Caco-2 (cell line): ENCODE measurements around the gene TCF7L2. TPM values are rescaled to one million over a fixed set of nuclear protein-coding genes. Genes with fewer than 3 reads are reported as not detected.
"Not testable (repeated sequence)": the region's sequence is repeated elsewhere in the genome, so short reads cannot be mapped to it uniquely, and the experiment has no call there.

Experiments used
- BruUV-seq: library from RNA; stranded (reverse); fragments of 400-500 nt; replicated peaks from 2 replicates; lab custom pipeline; 2021; lab: Mats Ljungman, UMichigan
- CTCF ChIA-PET: fragments of 300-600 bp; sonication (Branson Sonifier 250); formaldehyde crosslinking; loops from one replicate; lab custom pipeline; 2022; ENCODE audit warnings: antibody characterized with exemption; lab: Charles Lee
- POLR2A ChIA-PET: fragments of 300-600 bp; sonication (Branson Sonifier 250); formaldehyde crosslinking; loops from one replicate; lab custom pipeline; 2022; ENCODE audit warnings: antibody characterized with exemption; lab: Charles Lee
- DNase-seq, 2 experiments: peaks; one replicate each; pipeline versions ENCODE4 v3.0.0 to v3.0.0-alpha.2; 2020 to 2022
- H3K27me3 ChIP-seq: replicated peaks from 2 replicates; pipeline ENCODE4 v1.6.0; 2011; ENCODE audit warnings: low read length; ENCODE audit not compliant: control insufficient read depth, insufficient read depth
- H3K36me3 ChIP-seq: 2 replicates; pipeline ENCODE4 v1.5.1; 2011; ENCODE audit warnings: low read length; ENCODE audit not compliant: control insufficient read depth, insufficient read depth
- H3K4me1 ChIP-seq: fragments of 250-450 bp; sonication (Bioruptor Pico); 2 replicates; pipeline ENCODE4 v1.5.1; 2020; ENCODE audit warnings: mild to moderate bottlenecking
- H3K4me3 ChIP-seq: 2 replicates; pipeline ENCODE4 v1.5.1; 2011; ENCODE audit warnings: low read depth, mild to moderate bottlenecking, control low read depth, low read length
- H3K9me3 ChIP-seq: fragments of 250-450 bp; sonication (Bioruptor Pico); 2 replicates; pipeline ENCODE4 v1.5.1; 2020; ENCODE audit warnings: mild to moderate bottlenecking, moderate library complexity
- H3K27ac Mint-ChIP-seq: one replicate; pipeline ENCODE4 v1.8.0; 2022; ENCODE audit warnings: mixed read lengths; ENCODE audit not compliant: unreplicated experiment
- H3K27me3 Mint-ChIP-seq: one replicate; pipeline ENCODE4 v1.8.0; 2022; ENCODE audit warnings: mixed read lengths; ENCODE audit not compliant: insufficient read depth, unreplicated experiment
- H3K36me3 Mint-ChIP-seq: one replicate; pipeline ENCODE4 v1.8.0; 2022; ENCODE audit warnings: mild to moderate bottlenecking, mixed read lengths; ENCODE audit not compliant: insufficient read depth, unreplicated experiment
- H3K4me1 Mint-ChIP-seq: one replicate; pipeline ENCODE4 v1.8.0; 2022; ENCODE audit warnings: low read depth, mixed read lengths; ENCODE audit not compliant: unreplicated experiment
- H3K4me3 Mint-ChIP-seq: one replicate; pipeline ENCODE4 v1.8.0; 2022; ENCODE audit warnings: mild to moderate bottlenecking, moderate library complexity, mixed read lengths; ENCODE audit not compliant: unreplicated experiment
- H3K9me3 Mint-ChIP-seq: one replicate; pipeline ENCODE4 v1.8.0; 2022; ENCODE audit warnings: mixed read lengths; ENCODE audit not compliant: unreplicated experiment
- intact Hi-C: fragments of 100-400 bp; cut with micrococcal nuclease; formaldehyde crosslinking; loops from one replicate; pipeline ENCODE4 v1.10.0; 2022; ENCODE audit not compliant: unreplicated experiment
- total RNA-seq: library from RNA; stranded (reverse); gene quantifications from 2 replicates; pipeline ENCODE4 v1.2.3, GENCODE V29; 2022
- TF ChIP-seq, protein P1 (sequence below), 2 experiments: fragments of 200-600 bp in 1 of 2; IDR thresholded peaks; 1 replicate in 1 of 2; 2 replicates in 1 of 2; pipeline versions ENCODE4 v1.5.1 to v1.8.0; 2011 to 2022; ENCODE audit warnings: antibody characterized with exemption in 1 of 2, control low read depth in 1 of 2, inconsistent platforms in 1 of 2, low read depth in 1 of 2, low read length in 1 of 2, mild to moderate bottlenecking in 1 of 2, moderate library complexity in 1 of 2; ENCODE audit not compliant: insufficient read depth in 1 of 2, severe bottlenecking in 1 of 2, unreplicated experiment in 1 of 2

The TCF7L2 gene
- total RNA-seq, 1 experiment from 2014 or later: 45.4 TPM

DNA sequence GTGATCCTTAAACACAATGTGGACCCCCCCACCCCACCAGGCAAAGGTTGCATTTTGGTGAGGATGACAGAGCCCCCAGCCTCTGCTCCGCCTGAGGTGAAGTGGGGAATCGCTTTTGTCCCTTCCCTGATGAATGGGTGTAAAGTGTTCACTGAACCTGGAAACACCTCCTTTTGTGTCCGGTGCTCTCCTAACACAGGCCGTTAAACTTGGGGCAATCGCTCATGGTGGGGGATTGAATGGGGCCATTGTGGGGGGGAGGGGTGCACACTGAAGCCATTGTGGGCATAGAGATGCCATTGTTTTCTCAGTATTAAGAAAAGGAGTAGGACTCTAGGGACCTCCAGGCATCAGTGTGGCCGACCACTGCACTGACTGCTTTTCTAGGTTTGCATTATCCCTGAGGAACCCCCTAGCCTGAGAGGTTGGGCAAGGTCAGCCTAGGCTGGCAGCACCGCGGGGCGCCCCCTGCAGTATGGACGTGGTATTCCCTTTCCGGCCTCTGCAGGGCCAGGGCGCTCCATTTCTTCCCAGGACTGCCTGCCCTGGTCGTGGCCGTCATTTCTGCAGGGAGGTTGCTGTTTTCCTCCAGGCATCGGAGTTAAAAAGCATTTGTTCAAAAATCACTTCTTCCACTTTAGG, 158.3 kb downstream of the TCF7L2 start:
- ChIA-PET POLR2A (no interaction called here), CTCF (no interaction called here)
- H3K27me3 Mint-ChIP-seq: no peaks in the 10 kb centered on the region
- no peak overlapping the region for H3K27ac Mint-ChIP-seq
- BruUV-seq: no TSS peak
- TF ChIP-seq, protein P1, sequence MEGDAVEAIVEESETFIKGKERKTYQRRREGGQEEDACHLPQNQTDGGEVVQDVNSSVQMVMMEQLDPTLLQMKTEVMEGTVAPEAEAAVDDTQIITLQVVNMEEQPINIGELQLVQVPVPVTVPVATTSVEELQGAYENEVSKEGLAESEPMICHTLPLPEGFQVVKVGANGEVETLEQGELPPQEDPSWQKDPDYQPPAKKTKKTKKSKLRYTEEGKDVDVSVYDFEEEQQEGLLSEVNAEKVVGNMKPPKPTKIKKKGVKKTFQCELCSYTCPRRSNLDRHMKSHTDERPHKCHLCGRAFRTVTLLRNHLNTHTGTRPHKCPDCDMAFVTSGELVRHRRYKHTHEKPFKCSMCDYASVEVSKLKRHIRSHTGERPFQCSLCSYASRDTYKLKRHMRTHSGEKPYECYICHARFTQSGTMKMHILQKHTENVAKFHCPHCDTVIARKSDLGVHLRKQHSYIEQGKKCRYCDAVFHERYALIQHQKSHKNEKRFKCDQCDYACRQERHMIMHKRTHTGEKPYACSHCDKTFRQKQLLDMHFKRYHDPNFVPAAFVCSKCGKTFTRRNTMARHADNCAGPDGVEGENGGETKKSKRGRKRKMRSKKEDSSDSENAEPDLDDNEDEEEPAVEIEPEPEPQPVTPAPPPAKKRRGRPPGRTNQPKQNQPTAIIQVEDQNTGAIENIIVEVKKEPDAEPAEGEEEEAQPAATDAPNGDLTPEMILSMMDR (IDR thresholded peaks at IDR 0.05; ENCODE audit: insufficient read depth in 1 of 2, low read depth in 1 of 2, low read length in 1 of 2, severe bottlenecking in 1 of 2, unreplicated experiment in 1 of 2): peak; percentile 63 to 65
- intact Hi-C loops: no loop called here
- H3K27me3 ChIP-seq: no peaks in the 10 kb centered on the region
- H3K4me1 ChIP-seq: peaks cover 12% of the 10 kb centered on the region
- H3K36me3 ChIP-seq: peaks cover 1% of the 10 kb centered on the region; the same call in 1 of the 2 replicates
- no peak overlapping the region for H3K4me3 Mint-ChIP-seq
- no peak overlapping the region for H3K4me3 ChIP-seq
- DNase-seq: peak in 1 of 2 experiments; percentile 68
- peaks cover 15% of the 10 kb centered on the region for H3K4me1 Mint-ChIP-seq
- H3K9me3 ChIP-seq: no peaks in the 10 kb centered on the region
- H3K9me3 Mint-ChIP-seq: no peaks in the 10 kb centered on the region
- peaks cover 26% of the 10 kb centered on the region for H3K36me3 Mint-ChIP-seq

DNA sequence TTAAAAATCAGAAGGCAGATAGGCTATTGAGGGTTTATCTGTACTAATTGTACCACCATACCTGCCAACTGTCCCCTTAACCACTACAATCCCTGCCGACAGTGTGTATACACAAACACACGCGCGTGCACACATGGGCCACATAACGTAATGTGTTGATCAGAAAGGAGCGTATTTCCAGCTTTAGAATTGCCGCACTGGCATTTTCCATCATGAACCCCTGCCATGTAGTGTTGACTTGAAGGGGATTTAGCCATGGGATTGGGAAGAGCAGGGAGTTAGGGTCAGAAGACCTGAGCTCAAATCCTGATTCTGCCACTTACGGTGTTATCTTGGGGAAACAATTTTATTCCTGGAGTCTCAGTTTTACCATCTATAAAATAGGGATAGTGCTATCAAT, 158.9 kb downstream of the TCF7L2 start:
- Mint-ChIP-seq H3K27me3 (no peaks in the 10 kb centered on the region), H3K27ac (no peak overlapping the region), H3K4me1 (peaks cover 15% of the 10 kb centered on the region), H3K36me3 (peaks cover 20% of the 10 kb centered on the region), H3K9me3 (no peaks in the 10 kb centered on the region), H3K4me3 (no peak overlapping the region)
- no TSS peak for BruUV-seq
- Histone ChIP-seq H3K27me3 (no peaks in the 10 kb centered on the region), H3K36me3 (peaks cover 1% of the 10 kb centered on the region; the same call in 1 of the 2 replicates), H3K4me3 (no peak overlapping the region), H3K9me3 (no peaks in the 10 kb centered on the region), H3K4me1 (peaks cover 12% of the 10 kb centered on the region)
- intact Hi-C loops: no loop called here
- ChIA-PET CTCF (no interaction called here), POLR2A (interaction anchor here (0.5 kb wide), 1 partner anchor 315 kb away, joined by 3 read pairs; no protein-coding TSS in a partner anchor)
- TF ChIP-seq, protein P1 (IDR thresholded peaks at IDR 0.05; ENCODE audit: insufficient read depth in 1 of 2, low read depth in 1 of 2, low read length in 1 of 2, severe bottlenecking in 1 of 2, unreplicated experiment in 1 of 2): no peak
- DNase-seq: no peak

DNA sequence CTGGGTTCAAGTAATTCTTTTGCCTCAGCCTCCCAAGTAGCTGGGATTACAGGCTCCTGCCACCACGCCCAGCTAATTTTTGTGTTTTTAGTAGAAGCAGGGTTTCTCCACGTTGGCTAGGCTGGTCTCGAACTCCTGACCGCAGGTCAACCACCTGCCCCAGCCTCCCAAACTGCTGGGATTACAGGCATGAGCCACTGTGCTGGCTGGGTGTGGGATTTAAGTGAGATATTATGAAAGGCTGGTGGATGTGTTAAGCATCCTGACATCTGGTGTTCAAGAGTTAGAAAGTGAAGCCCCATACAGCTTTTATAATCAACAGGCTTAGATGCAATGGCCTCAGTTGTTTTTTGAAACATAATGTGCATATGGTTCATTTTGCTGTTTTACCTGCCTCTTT, 159.4 kb downstream of the TCF7L2 start:
- CTCF ChIA-PET, DNase-seq, H3K4me3 Mint-ChIP-seq, H3K9me3 Mint-ChIP-seq, H3K9me3 ChIP-seq, H3K27me3 Mint-ChIP-seq, H3K36me3 ChIP-seq, intact Hi-C loops, BruUV-seq, H3K4me3 ChIP-seq, H3K27ac Mint-ChIP-seq, H3K27me3 ChIP-seq: not testable (repeated sequence)
- POLR2A ChIA-PET: interaction anchor here (0.5 kb wide), 1 partner anchor 316 kb away, joined by 3 read pairs; no protein-coding TSS in a partner anchor
- peaks cover 16% of the 10 kb centered on the region for H3K36me3 Mint-ChIP-seq
- peaks cover 12% of the 10 kb centered on the region for H3K4me1 ChIP-seq
- peaks cover 15% of the 10 kb centered on the region for H3K4me1 Mint-ChIP-seq
